Hepatocyte (in vitro differentiated cells): ENCODE results near the gene MICAL2. TPM values are rescaled to one million over a fixed set of nuclear protein-coding genes. Genes with fewer than 3 reads are reported as not detected.

ENCODE experiments used
- DNase-seq: peaks from one replicate; pipeline ENCODE4 v3.0.0-alpha.2; 2016; ENCODE audit warnings: low spot score
- H2AFZ ChIP-seq: fragments of 200-600 bp; sonication (generic); 2 replicates; pipeline ENCODE4 v1.6.0; 2016; ENCODE audit warnings: antibody characterized with exemption, mild to moderate bottlenecking
- H3K27ac ChIP-seq: fragments of 200-600 bp; sonication (generic); 2 replicates; pipeline ENCODE4 v1.5.1; 2016; ENCODE audit warnings: mild to moderate bottlenecking
- H3K27me3 ChIP-seq: fragments of 200-600 bp; sonication (generic); 2 replicates; pipeline ENCODE4 v1.6.1; 2016
- H3K36me3 ChIP-seq: fragments of 200-600 bp; sonication (generic); replicated peaks from 2 replicates; pipeline ENCODE4 v1.5.1; 2016; ENCODE audit warnings: low read depth; ENCODE audit not compliant: insufficient read depth
- H3K4me1 ChIP-seq: fragments of 200-600 bp; sonication (generic); 2 replicates; pipeline ENCODE4 v1.5.1; 2016; ENCODE audit warnings: mild to moderate bottlenecking, moderate library complexity; ENCODE audit not compliant: insufficient read depth
- H3K4me2 ChIP-seq: fragments of 200-600 bp; sonication (generic); 2 replicates; pipeline ENCODE4 v1.6.0; 2016
- H3K4me3 ChIP-seq: fragments of 200-600 bp; sonication (generic); 2 replicates; pipeline ENCODE4 v1.5.1; 2016; ENCODE audit warnings: mild to moderate bottlenecking
- H3K79me2 ChIP-seq: fragments of 200-600 bp; sonication (generic); 2 replicates; pipeline ENCODE4 v1.6.0; 2017; ENCODE audit warnings: mild to moderate bottlenecking
- H3K9me2 ChIP-seq: fragments of 200-600 bp; sonication (generic); replicated peaks from 2 replicates; pipeline ENCODE4 v1.6.0; 2017; ENCODE audit warnings: mild to moderate bottlenecking; ENCODE audit not compliant: insufficient read depth
- H3K9me3 ChIP-seq: fragments of 200-600 bp; sonication (generic); 2 replicates; pipeline ENCODE4 v1.5.1; 2016; ENCODE audit warnings: low read depth, mild to moderate bottlenecking
- H4K20me1 ChIP-seq: fragments of 200-600 bp; sonication (generic); 2 replicates; pipeline ENCODE4 v1.6.0; 2016; ENCODE audit warnings: mild to moderate bottlenecking; ENCODE audit not compliant: insufficient read depth, poor library complexity, severe bottlenecking
- CTCF ChIP-seq: fragments of 200-600 bp; sonication (generic); IDR thresholded peaks from 2 replicates; pipeline ENCODE4 v1.5.1; 2016; ENCODE audit warnings: antibody characterized with exemption, mild to moderate bottlenecking; ENCODE audit not compliant: poor library complexity
- EZH2 ChIP-seq: fragments of 200-600 bp; sonication (generic); IDR thresholded peaks from 2 replicates; pipeline ENCODE4 v1.6.1; 2016; ENCODE audit warnings: antibody characterized with exemption, mild to moderate bottlenecking, borderline replicate concordance
- EZH2phosphoT487 ChIP-seq: fragments of 200-600 bp; sonication (generic); IDR thresholded peaks from one replicate; pipeline ENCODE4 v1.6.1; 2018; ENCODE audit warnings: antibody characterized with exemption, mild to moderate bottlenecking, low read depth, moderate library complexity; ENCODE audit not compliant: unreplicated experiment, severe bottlenecking
- WGBS: methylation state at CpG from one replicate; pipeline ENCODE4 v1.1.6; 2016; ENCODE audit warnings: low lambda C conversion rate; ENCODE audit errors: missing lambda C conversion rate; 5-methylcytosine and 5-hydroxymethylcytosine counted together
- polyA plus RNA-seq: library from polyadenylated mRNA; unstranded; fragments of >200 nt; fragmentation: Nextera tagmentation; extraction: Ambion mirVana; gene quantifications from 2 replicates; pipeline ENCODE4 v1.2.1, GENCODE V29; 2016
- total RNA-seq: library from RNA; depleted of rRNA; stranded (reverse); fragments of >200 nt; gene quantifications from 2 replicates; pipeline ENCODE4 v1.2.3, GENCODE V29; 2014

MICAL2 gene
- total and polyA plus RNA-seq, 2 experiments from 2014 or later, result 36.8 to 56.0 TPM

GRCh38 chr11:12188548-12189317, 78.3 kb downstream of the MICAL2 start:
- H3K27me3 ChIP-seq, result no peaks in the 10 kb centered on the region
- H3K4me3 ChIP-seq, result no peak overlapping the region
- H3K4me2 ChIP-seq, result no peak overlapping the region
- no peak overlapping the region for H3K27ac ChIP-seq
- H2AFZ ChIP-seq, result no peak overlapping the region
- no peaks in the 10 kb centered on the region for H4K20me1 ChIP-seq
- 99% methylated on average over 3 of the region's 3 CpGs for WGBS
- H3K9me3 ChIP-seq, result no peaks in the 10 kb centered on the region
- no peak for TF ChIP-seq EZH2phosphoT487
- H3K9me2 ChIP-seq, result no peaks in the 10 kb centered on the region
- H3K79me2 ChIP-seq, result peaks cover 4% of the 10 kb centered on the region
- peaks cover 7% of the 10 kb centered on the region for H3K4me1 ChIP-seq
- DNase-seq, result no peak
- no peaks in the 10 kb centered on the region for H3K36me3 ChIP-seq

- TF ChIP-seq EZH2phosphoT487 (no peak), CTCF (no peak), EZH2 (no peak)
- no peak for DNase-seq
- H2AFZ ChIP-seq, result no peak overlapping the region
- H3K79me2 ChIP-seq, result no peaks in the 10 kb centered on the region
- H4K20me1 ChIP-seq, result no peaks in the 10 kb centered on the region
- no peak overlapping the region for H3K4me3 ChIP-seq
- no peaks in the 10 kb centered on the region for H3K9me3 ChIP-seq
- H3K4me2 ChIP-seq, result no peak overlapping the region
- H3K27me3 ChIP-seq, result no peaks in the 10 kb centered on the region
- H3K4me1 ChIP-seq, result peaks cover 7% of the 10 kb centered on the region
- H3K9me2 ChIP-seq, result no peaks in the 10 kb centered on the region
- H3K36me3 ChIP-seq, result no peaks in the 10 kb centered on the region
- WGBS, result 86% methylated on average over 8 of the region's 8 CpGs
- no peak overlapping the region for H3K27ac ChIP-seq
These were observed 79.3 kb downstream of the MICAL2 start for GRCh38 chr11:12189543-12190235.

- Histone ChIP-seq H3K79me2 (no peaks in the 10 kb centered on the region), H3K9me2 (no peaks in the 10 kb centered on the region), H3K4me1 (peaks cover 4% of the 10 kb centered on the region), H3K36me3 (no peaks in the 10 kb centered on the region), H3K4me2 (no peak overlapping the region), H2AFZ (no peak overlapping the region), H3K27ac (no peak overlapping the region), H4K20me1 (no peaks in the 10 kb centered on the region), H3K4me3 (no peak overlapping the region), H3K27me3 (no peaks in the 10 kb centered on the region), H3K9me3 (no peaks in the 10 kb centered on the region)
- no peak for TF ChIP-seq EZH2phosphoT487
- no peak for TF ChIP-seq EZH2
- no peak for TF ChIP-seq CTCF
- no peak for DNase-seq
These were observed 80.1 kb downstream of the MICAL2 start for GRCh38 chr11:12190511-12190910.

GRCh38 chr11:12192794-12193514, 82.6 kb downstream of the MICAL2 start:
- Histone ChIP-seq H3K4me1 (no peaks in the 10 kb centered on the region), H3K27ac (no peak overlapping the region), H3K4me2 (no peak overlapping the region), H4K20me1 (no peaks in the 10 kb centered on the region), H3K27me3 (no peaks in the 10 kb centered on the region), H3K9me3 (no peaks in the 10 kb centered on the region), H3K4me3 (no peak overlapping the region), H3K9me2 (no peaks in the 10 kb centered on the region), H3K79me2 (no peaks in the 10 kb centered on the region), H3K36me3 (no peaks in the 10 kb centered on the region), H2AFZ (no peak overlapping the region)
- no peak for DNase-seq
- 94% methylated on average over 8 of the region's 8 CpGs for WGBS
- TF ChIP-seq EZH2 (no peak), EZH2phosphoT487 (no peak), CTCF (no peak)
